Activated CD4-positive, alpha-beta T cell treated with anti-CD3 and anti-CD28 coated beads, Interleukin-2, Interleukin-4, amounts not matched to agents 100 ng/mL and 50 ng/mL, durations not matched to agents 16 hours and 8 hours (primary cell): Measurements from ENCODE around the gene RBMS3.

Experiments used
- DNase-seq: peaks from one replicate; pipeline ENCODE4 v3.0.0-alpha.2; 2020; ENCODE audit warnings: low spot score

The RBMS3 gene

DNA sequence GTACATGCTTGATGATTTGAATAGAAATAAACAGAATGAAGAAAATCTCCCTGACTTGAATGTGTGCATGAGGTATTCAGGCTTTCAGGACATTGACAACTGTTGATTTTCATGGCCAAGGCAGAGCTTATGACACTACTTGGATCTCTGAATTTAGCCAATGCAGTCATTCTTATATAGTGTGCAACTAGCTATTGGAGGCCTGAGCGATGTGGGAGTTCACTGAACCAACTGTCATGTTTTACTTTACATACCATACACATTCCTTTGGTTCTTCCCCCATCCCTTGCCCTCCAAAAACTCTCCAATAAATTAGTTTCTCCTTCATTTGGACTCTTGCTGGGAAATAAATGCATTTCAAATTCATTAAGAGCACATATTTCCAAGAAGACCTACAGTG, 460.4 kb downstream of the RBMS3 start:
- no peak for DNase-seq

GRCh38 chr3:29745232-29745870, 464.5 kb downstream of the RBMS3 start:
- no peak for DNase-seq

DNA sequence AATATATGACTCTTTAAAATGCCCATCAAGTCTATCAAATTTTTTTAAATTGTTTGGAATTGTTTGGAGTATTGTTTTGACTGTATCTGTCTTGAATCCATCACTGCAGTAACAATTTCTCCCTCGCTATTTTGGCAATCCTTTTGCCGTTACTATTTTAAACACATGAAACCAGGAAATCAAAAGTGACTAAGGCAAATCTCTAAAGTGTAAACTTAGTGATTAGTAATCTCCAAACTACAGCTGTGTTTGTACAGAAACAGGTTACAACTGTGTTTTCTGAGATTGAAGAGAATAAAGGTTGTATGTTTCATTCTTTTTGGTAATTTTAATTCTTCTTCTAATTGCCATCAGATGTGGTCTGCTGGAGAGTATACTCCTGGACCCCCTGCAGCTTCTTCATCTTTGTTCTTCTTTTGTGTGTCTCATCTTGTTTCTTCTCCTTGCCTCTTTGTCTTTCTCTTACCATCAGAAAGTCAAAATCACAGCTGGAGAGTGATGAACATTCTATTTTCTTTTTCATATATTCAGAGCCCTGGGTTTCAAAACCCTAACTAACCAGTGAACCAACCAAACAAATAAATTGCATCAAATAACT, 465.4 kb downstream of the RBMS3 start:
- DNase-seq: peak; percentile 14

DNA sequence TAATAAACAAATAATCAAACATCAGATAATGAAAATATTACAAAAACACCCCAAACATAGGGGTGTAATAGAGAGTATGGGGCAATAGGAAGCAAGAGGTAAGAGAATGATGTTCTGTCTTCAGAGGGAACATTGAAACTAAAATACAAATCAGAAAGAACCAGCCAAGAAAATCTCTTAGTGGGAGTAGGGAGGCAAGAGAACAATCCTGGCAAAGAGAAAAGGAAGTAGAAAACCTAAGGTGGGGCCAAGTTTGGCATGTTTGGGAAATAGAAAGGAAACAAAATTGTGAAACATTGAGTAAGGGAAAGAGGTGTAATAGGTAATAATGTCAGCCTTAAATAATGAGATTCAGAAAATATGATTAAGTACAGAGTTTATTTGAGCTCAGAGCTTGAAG, 467.1 kb downstream of the RBMS3 start:
- DNase-seq: no peak

DNA sequence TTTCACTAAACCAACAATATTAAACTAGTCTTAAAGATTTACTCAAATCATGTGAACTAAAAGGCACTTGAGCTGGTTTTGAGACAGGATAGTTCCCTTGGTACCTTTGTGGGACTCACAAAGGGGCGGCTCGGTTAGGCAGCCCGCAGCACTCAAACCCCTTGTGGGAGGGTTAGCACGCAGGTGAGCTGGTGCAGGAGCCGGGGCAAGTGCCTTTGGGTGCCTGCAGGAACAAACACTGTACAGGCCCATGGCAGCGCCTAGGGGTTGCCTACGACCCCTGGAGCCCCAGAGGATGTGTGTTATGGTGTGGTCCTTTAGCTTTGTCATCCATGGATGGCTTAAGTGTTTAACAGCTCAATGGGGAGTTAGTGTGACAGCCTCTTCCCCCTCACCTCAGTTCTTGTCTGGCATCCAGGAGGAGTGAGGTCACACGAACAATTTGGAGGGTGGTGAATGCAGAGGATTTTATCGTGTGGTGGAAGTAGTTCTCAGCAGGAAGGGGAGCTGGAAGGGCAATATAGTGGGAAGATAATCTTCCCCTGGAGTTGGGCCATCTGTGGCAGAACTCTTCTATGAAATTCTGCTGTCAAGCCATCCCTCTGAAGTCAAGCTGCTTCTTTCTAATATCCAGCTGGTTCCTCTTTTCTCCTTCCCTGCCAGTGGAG, 470.9 kb downstream of the RBMS3 start:
- no peak for DNase-seq

DNA sequence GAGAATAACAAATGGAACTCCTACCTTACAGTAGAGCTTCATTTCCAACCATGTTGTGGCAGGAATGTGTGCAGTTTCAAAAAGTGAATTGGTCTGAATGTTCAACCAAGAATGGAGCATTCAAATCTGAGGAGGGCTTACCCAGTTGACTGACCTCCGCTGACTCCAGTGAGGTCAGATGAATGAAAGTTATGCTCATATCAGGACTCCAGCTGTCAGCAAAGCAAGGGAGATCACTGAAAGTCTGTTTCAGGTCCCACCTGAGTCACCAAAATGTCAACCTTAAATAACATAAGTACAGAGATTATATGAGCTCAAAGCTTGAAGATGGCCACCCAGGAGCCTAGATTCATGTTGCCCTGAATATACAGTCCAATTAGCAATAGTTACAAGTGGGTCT, 473.5 kb downstream of the RBMS3 start:
- no peak for DNase-seq

DNA sequence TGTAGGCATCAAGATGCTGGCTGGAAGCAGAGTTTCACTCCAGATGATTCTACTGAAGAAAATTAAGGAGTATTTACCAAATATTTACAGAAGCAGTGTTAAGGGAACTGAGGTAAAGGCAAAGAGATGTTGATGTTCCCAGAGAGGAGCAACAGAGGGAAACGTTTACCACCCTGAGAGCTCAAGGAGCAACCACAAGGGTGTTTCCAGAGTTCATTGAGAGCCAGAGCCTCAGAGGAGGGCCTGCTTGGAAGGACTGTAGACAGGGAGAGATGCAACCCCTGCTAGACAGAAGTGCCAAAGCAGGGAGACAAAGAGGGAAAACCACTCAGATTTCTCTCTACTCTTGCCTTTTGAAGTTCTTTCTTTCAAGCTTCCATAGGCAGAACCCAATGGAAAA, 474.5 kb downstream of the RBMS3 start:
- no peak for DNase-seq

- DNase-seq: no peak
Observed at GRCh38 chr3:29757054-29757777, 476.3 kb downstream of the RBMS3 start.

DNA sequence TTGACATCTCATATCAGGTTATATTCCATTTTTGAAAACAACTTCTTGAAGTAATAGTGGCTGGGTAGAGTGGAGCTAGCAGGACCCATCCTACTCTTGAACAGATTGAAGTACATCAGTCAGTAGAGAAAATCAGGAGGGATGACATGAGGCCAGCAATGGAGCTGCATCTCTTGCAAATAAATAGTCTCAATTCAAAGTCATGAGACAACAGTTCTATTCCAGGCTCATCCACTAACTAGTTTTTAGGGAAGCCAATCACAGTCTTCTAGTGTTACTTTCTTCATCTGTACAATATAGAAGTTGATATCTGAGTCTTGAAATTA, 477.2 kb downstream of the RBMS3 start:
- DNase-seq: no peak

GRCh38 chr3:29758434-29759322, 477.8 kb downstream of the RBMS3 start:
- no peak for DNase-seq

- no peak for DNase-seq
Observed at GRCh38 chr3:29759411-29760225, 478.7 kb downstream of the RBMS3 start.

DNA sequence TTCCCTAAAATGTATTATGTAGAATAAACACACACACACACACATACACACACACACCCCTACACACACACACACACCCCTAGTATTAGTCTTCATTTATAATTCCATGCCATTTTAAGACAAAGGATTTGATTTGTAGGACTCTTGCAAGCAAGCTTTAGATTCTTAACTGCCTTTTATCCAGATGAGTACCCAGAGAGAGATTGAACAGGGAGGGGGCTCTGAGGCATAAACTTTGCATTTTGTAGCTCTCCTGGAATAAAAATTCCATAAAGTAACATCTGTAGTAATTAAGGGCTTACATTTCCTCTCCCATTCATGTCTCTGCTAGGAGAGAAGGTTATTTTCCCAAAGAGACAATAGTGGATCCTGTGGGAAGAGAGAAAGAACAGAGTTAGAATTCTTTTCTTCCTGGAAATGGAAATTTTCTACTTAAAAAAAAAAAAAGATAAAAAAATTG, 479.4 kb downstream of the RBMS3 start:
- no peak for DNase-seq

DNA sequence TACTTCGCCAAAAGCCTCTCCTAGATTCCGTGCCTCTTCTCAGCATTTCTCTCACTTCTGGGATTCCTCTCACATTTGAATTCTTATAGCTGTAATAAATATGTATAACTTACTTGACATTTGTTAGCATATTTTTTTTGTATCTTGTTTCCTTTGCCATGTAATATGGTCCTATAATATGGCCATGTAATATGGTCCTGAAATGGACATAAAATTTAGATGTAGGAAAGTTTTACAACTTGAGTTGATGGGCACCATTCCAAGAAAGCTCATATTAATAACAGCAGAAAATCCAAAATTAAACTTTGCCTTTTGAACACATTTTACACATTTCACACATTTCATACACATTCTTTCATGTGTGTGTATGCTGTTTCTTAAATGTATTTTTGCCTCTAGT, 480.6 kb downstream of the RBMS3 start:
- no peak for DNase-seq

DNA sequence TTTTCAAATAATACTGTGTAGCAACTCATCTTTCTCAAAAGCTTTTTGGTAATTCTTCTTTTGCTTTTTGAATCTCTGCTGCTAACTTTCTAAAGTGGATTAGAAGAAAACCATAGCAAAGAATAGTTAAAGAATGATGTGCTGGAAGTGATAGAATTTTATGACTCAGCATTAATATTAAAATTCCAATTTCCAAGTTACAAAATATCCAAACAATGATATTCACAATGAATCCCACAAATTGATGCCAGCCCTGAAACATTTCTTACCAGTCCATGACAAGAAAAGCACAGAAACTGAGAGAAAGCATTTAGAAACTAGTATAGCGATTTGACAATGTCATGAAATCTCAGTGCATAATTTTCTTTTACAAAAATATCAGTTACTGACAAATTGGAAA, 482.2 kb downstream of the RBMS3 start:
- no peak for DNase-seq

- no peak for DNase-seq
Observed at GRCh38 chr3:29764041-29764440, 483.2 kb downstream of the RBMS3 start.

DNA sequence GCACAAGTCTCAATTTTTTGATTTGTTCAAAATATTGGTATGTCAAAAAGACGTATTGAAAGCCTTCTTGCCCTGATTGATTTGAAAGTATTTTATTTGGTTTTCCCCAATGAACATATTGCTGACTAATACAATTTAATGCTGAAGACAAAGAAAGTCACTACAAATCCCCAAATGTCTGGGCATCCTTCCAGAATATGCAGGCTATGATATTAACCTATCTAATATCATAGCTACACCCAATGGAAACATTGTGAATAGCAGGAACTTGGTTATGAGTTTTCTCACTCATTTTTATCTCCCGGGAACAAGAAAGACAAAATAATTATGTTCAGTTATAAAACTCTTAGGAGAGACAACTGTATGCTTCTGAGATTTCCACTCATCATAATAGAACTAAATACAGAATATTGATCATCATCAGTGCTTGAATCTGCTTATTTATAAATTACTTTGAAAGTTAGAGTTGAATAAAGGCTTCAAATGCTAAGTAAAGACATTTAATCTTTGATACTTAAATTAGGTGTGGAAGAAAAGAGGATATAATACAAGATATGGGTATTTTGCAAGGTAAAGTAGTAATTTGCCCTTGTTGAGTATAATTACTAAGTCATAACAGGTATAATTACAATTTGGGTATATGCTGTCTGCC, 483.9 kb downstream of the RBMS3 start:
- DNase-seq: no peak

GRCh38 chr3:29771602-29772001, 490.7 kb downstream of the RBMS3 start:
- DNase-seq: no peak

DNA sequence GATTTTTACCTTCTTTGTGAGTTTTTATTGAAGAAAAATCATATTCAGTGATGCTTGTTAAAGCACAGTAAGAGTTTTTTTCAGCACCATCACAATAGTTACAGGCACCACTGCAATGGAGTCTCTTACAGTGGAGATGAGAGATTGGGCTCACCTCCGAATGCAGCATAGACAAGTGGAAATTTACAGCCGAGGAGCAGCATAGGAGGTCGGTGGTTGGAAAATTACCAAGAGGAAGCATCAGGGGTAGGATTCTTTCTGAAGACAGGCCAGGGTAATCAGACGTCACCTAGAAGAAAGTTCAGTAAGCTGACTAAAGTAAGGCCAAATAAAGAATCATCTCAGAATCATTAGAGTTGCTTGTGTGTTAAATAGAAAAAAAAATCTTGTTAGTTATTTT, 491.6 kb downstream of the RBMS3 start:
- no peak for DNase-seq

DNA sequence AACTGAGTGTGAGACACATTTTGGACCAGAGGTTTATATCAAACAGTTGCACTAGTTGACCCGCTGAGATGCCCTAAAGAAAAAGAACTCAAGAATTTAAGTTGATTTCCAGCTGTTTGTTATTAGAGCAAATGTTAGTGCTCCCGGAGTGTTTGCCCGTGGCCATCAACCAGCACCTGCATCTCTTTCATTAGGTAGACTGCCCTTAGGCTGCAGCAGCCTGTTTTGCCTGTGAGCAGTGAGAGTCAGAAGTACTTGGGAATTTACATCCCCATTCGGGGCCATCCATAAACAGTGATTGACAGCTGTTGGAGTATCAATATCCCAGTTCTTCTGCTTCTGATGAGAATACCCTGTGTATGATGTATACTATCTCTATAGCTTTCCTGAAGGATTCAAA, 492.6 kb downstream of the RBMS3 start:
- DNase-seq: no peak

- DNase-seq: no peak
Observed at GRCh38 chr3:29775340-29775739, 494.5 kb downstream of the RBMS3 start.

GRCh38 chr3:29777869-29778268, 497.0 kb downstream of the RBMS3 start:
- DNase-seq: no peak
